HEK293T (cell line): ENCODE results near the gene ATG4D.

Source experiments
- ARNT ChIP-seq: fragments of 450-650 bp; IDR thresholded peaks from 2 replicates; pipeline ENCODE4 v1.6.1; 2017; ENCODE audit warnings: mild to moderate bottlenecking
- BHLHE40 ChIP-seq: fragments of 450-650 bp; IDR thresholded peaks from 2 replicates; pipeline ENCODE4 v1.6.1; 2016; ENCODE audit warnings: mild to moderate bottlenecking, moderate library complexity, borderline replicate concordance
- FOXA1 ChIP-seq: fragments of 450-650 bp; IDR thresholded peaks from 2 replicates; pipeline ENCODE4 v1.6.1; 2016; ENCODE audit warnings: mild to moderate bottlenecking
- SUZ12 ChIP-seq: fragments of 450-650 bp; IDR thresholded peaks from 2 replicates; pipeline ENCODE4 v1.6.1; 2016; ENCODE audit warnings: mild to moderate bottlenecking

- TF ChIP-seq SUZ12 = no peak
- no peak for TF ChIP-seq ARNT
- no peak for TF ChIP-seq BHLHE40
- no peak for TF ChIP-seq FOXA1
Observed at GRCh38 chr19:10514211-10515145, 29.2 kb upstream of the ATG4D start.
